SKM-1 treated with dmso at 0.1 percent for 144 hours (cell line): Measurements from ENCODE around the gene BTG1.
"Not testable (repeated sequence)": the region's sequence is repeated elsewhere in the genome, so short reads cannot be mapped to it uniquely, and the experiment has no call there.

Experiments used
- DNase-seq: peaks from one replicate; lab custom pipeline; 2025; ENCODE audit not compliant: unreplicated experiment; lab: John Stamatoyannopoulos, UW

Gene BTG1

GRCh38 chr12:92105110-92105509, 40.5 kb downstream of the BTG1 start:
- no peak for DNase-seq

GRCh38 chr12:92102606-92103005, 43.0 kb downstream of the BTG1 start:
- DNase-seq: no peak

GRCh38 chr12:92098594-92099380, 46.9 kb downstream of the BTG1 start:
- no peak for DNase-seq

GRCh38 chr12:92096346-92097136, 49.1 kb downstream of the BTG1 start:
- DNase-seq: no peak

- DNase-seq: no peak
Observed at GRCh38 chr12:92094751-92095161, 50.9 kb downstream of the BTG1 start.

- not testable (repeated sequence) for DNase-seq
Observed at GRCh38 chr12:92094301-92094700, 51.3 kb downstream of the BTG1 start.
